ENCODE data around the gene ALAS1.

- no peak for TF ChIP-seq CTCF (IDR thresholded peaks at IDR 0.05)
- no peak for TF ChIP-seq POLR2A (IDR thresholded peaks at IDR 0.05)
These were observed 3.2 kb downstream of the ALAS1 start for GRCh38 chr3:52200981-52201679.
